WERI-Rb-1 (cell line): ENCODE measurements around the gene PPP3R1.

Experiments used
- DNase-seq: peaks from one replicate; pipeline ENCODE4 v3.0.0-alpha.2; 2020
- H3K27ac ChIP-seq: fragments of 250-450 bp; sonication (Bioruptor Pico); 2 replicates; pipeline ENCODE4 v1.5.1; 2020; ENCODE audit warnings: mild to moderate bottlenecking, moderate library complexity
- H3K27me3 ChIP-seq: fragments of 250-450 bp; sonication (Bioruptor Pico); 2 replicates; pipeline ENCODE4 v1.5.1; 2021; ENCODE audit warnings: mild to moderate bottlenecking, low read depth, moderate library complexity; ENCODE audit not compliant: insufficient read depth, severe bottlenecking
- H3K36me3 ChIP-seq: fragments of 250-450 bp; sonication (Bioruptor Pico); 2 replicates; pipeline ENCODE4 v1.5.1; 2020; ENCODE audit warnings: mild to moderate bottlenecking, moderate library complexity
- H3K4me3 ChIP-seq: 2 replicates; pipeline ENCODE4 v1.5.1; 2011; ENCODE audit warnings: low read depth, mild to moderate bottlenecking, control low read depth, low read length
- H3K9me3 ChIP-seq: fragments of 250-450 bp; sonication (Bioruptor Pico); 2 replicates; pipeline ENCODE4 v1.5.1; 2021; ENCODE audit warnings: mild to moderate bottlenecking, moderate library complexity; ENCODE audit not compliant: severe bottlenecking
- CTCF ChIP-seq: IDR thresholded peaks from 2 replicates; pipeline ENCODE4 v1.5.1; 2011; ENCODE audit warnings: low read depth, mild to moderate bottlenecking, control low read depth, inconsistent platforms, low read length

The PPP3R1 gene

GRCh38 chr2:68203587-68203986, 48.7 kb downstream of the PPP3R1 start:
- TF ChIP-seq CTCF = no peak
- peaks cover 15% of the 10 kb centered on the region for H3K36me3 ChIP-seq
- H3K9me3 ChIP-seq = no peaks in the 10 kb centered on the region
- no peak overlapping the region for H3K4me3 ChIP-seq
- DNase-seq = no peak
- no peaks in the 10 kb centered on the region for H3K27me3 ChIP-seq
- H3K27ac ChIP-seq = no peak overlapping the region

GRCh38 chr2:68200157-68200787, 52.1 kb downstream of the PPP3R1 start:
- no peaks in the 10 kb centered on the region for H3K9me3 ChIP-seq
- peaks cover 5% of the 10 kb centered on the region for H3K36me3 ChIP-seq
- no peak overlapping the region for H3K4me3 ChIP-seq
- H3K27me3 ChIP-seq = no peaks in the 10 kb centered on the region
- no peak for DNase-seq
- no peak for TF ChIP-seq CTCF
- no peak overlapping the region for H3K27ac ChIP-seq

GRCh38 chr2:68196120-68196716, 56.1 kb downstream of the PPP3R1 start:
- Histone ChIP-seq H3K9me3 (no peaks in the 10 kb centered on the region), H3K36me3 (no peaks in the 10 kb centered on the region), H3K27me3 (no peaks in the 10 kb centered on the region), H3K27ac (no peak overlapping the region), H3K4me3 (no peak overlapping the region)
- no peak for DNase-seq
- TF ChIP-seq CTCF = no peak

GRCh38 chr2:68195096-68195495, 57.2 kb downstream of the PPP3R1 start:
- TF ChIP-seq CTCF = no peak
- Histone ChIP-seq H3K27me3 (no peaks in the 10 kb centered on the region), H3K27ac (no peak overlapping the region), H3K36me3 (no peaks in the 10 kb centered on the region), H3K4me3 (no peak overlapping the region), H3K9me3 (no peaks in the 10 kb centered on the region)
- no peak for DNase-seq

GRCh38 chr2:68193787-68194372, 58.5 kb downstream of the PPP3R1 start:
- no peak for TF ChIP-seq CTCF
- Histone ChIP-seq H3K27me3 (no peaks in the 10 kb centered on the region), H3K9me3 (no peaks in the 10 kb centered on the region), H3K4me3 (no peak overlapping the region), H3K36me3 (no peaks in the 10 kb centered on the region), H3K27ac (no peak overlapping the region)
- DNase-seq = no peak
